H1 (cell line): Measurements from ENCODE around the gene MCF2L2. TPM values are rescaled to one million over a fixed set of nuclear protein-coding genes. Genes with fewer than 3 reads are reported as not detected.

ENCODE experiments used
- POLR2A ChIP-seq, 2 experiments: IDR thresholded peaks; 1 replicate in 1 of 2; 2 replicates in 1 of 2; pipeline ENCODE4 v1.6.1; 2011; ENCODE audit warnings: low read depth in 2 of 2, low read length in 2 of 2, mild to moderate bottlenecking in 2 of 2; ENCODE audit errors: control extremely low read depth in 1 of 2
- SIX5 ChIP-seq: IDR thresholded peaks from 2 replicates; pipeline ENCODE4 v1.6.1; 2011; ENCODE audit warnings: mild to moderate bottlenecking, low read depth, low read length
- polyA plus RNA-seq, 7 experiments: library from polyadenylated mRNA; depleted of rRNA in 3 of 7; stranded (reverse) in 5 of 7; unstranded in 2 of 7; fragments of >200 nt in 5 of 7; fragments of 200-250 nt in 2 of 7; gene quantifications; 1 replicate in 5 of 7; 2 replicates in 1 of 7; 4 replicates in 1 of 7; pipeline versions ENCODE4 v1.2.1 to v1.2.3, GENCODE V29; 2011 to 2013; ENCODE audit warnings: missing spikeins in 2 of 7, mixed read lengths in 2 of 7
- total RNA-seq: library from RNA; stranded (reverse); fragmentation: NEBNext Ultra II Directional; extraction: Animal tissue kit (Norgen Biotek cat#: 25700); gene quantifications from 2 replicates; pipeline ENCODE4 v1.2.1, GENCODE V29; 2021

Gene MCF2L2
- total and polyA plus RNA-seq, 2 of the 8 experiments (the other 6 are each of a cell fraction or from before 2014, with no cell fraction given), result 4.1 to 13.7 TPM

DNA sequence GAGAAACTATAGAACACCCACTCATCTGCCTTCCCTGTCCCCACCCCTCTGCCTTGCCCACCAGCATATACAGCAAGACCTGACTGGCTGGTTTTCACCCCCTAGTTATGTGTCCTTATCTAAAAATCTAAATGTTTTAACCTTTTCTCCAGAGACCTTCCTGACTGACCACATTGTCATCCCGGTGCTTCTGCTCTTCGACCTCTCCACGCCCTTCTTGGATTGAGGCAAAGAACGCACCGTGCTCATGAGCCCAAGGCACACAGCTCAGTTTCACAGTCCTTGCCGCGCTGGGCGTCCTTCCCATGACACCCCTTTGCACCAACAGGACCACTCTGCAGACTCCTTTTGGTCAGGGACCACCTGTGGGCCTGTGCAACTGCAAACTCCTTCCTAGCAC lies 112.7 kb downstream of the MCF2L2 start (continued):
- TF ChIP-seq SIX5 (no peak), POLR2A (IDR thresholded peaks at IDR 0.05; ENCODE audit: control extremely low read depth in 1 of 2, low read depth in 2 of 2, low read length in 2 of 2) (no peak)
